Testis (tissue), 3 donors: ENCODE results near the gene CD40LG. TPM values are rescaled to one million over a fixed set of nuclear protein-coding genes. Genes with fewer than 3 reads are reported as not detected.

Experiments used
- DNase-seq: peaks from one replicate; pipeline ENCODE4 v3.0.0-alpha.2; 2019
- H3K27ac ChIP-seq, 2 donors: fragments of 200-600 bp; sonication (generic); one replicate each; pipeline ENCODE4 v1.5.1; 2019
- H3K27me3 ChIP-seq: fragments of 200-600 bp; sonication (generic); one replicate; pipeline ENCODE4 v1.5.1; 2019
- H3K36me3 ChIP-seq: fragments of 200-600 bp; sonication (generic); one replicate; pipeline ENCODE4 v1.5.1; 2017; ENCODE audit warnings: low read depth; ENCODE audit errors: missing control alignments
- H3K4me1 ChIP-seq: fragments of 200-600 bp; sonication (generic); one replicate; pipeline ENCODE4 v1.5.1; 2019
- H3K4me3 ChIP-seq, 2 donors: fragments of 200-600 bp; sonication (generic); one replicate each; pipeline ENCODE4 v1.5.1; 2017 to 2019
- H3K9me3 ChIP-seq: fragments of 200-600 bp; sonication (generic); one replicate; pipeline ENCODE4 v1.5.1; 2017
- CTCF ChIP-seq, 3 experiments: fragments of 450-650 bp in 2 of 3; fragments of 200-600 bp in 1 of 3; sonication (generic) in 1 of 3; IDR thresholded peaks; one replicate each; pipeline ENCODE4 v1.5.1; 2016 to 2019; ENCODE audit warnings: antibody characterized with exemption in 3 of 3, mild to moderate bottlenecking in 2 of 3, moderate library complexity in 1 of 3
- POLR2A ChIP-seq: fragments of 450-650 bp; IDR thresholded peaks from one replicate; pipeline ENCODE4 v1.6.1; 2017; ENCODE audit warnings: antibody characterized with exemption, mild to moderate bottlenecking, moderate library complexity
- WGBS, 2 donors: methylation state at CpG; one replicate each; pipeline ENCODE4 v1.1.5; 2018; 5-methylcytosine and 5-hydroxymethylcytosine counted together
- intact Hi-C: fragments of 100-400 bp; cut with DNase I; formaldehyde crosslinking; loops from one replicate; pipeline ENCODE4 v1.15.1; 2023; ENCODE audit warnings: low total_unique reads
- polyA plus RNA-seq: library from polyadenylated mRNA; stranded (reverse); fragments of 350-450 nt; fragmentation: Illumina TruSeq; extraction: RNeasy Lipid Tissue Mini Kit (QIAGEN cat#74804); gene quantifications from one replicate; pipeline ENCODE4 v1.2.3, GENCODE V29; 2014; ENCODE audit warnings: low read depth, low replicate concordance; ENCODE audit not compliant: insufficient read depth
- total RNA-seq, 2 donors: library from RNA; depleted of rRNA; stranded (reverse); fragments of >200 nt; gene quantifications; one replicate each; pipeline ENCODE4 v1.2.3, GENCODE V29; 2016

CD40LG gene
- total and polyA plus RNA-seq, 3 donors from 2014 or later: 0.84 TPM; not detected in 2

GRCh38 chrX:136627409-136627808 lies 20.5 kb upstream of the CD40LG start:
- no peaks in the 10 kb centered on the region for H3K36me3 ChIP-seq
- DNase-seq: no peak
- 96 to 98% methylated on average over 4 of the region's 4 CpGs for WGBS, 2 donors
- no peak overlapping the region for H3K4me3 ChIP-seq
- TF ChIP-seq POLR2A (no peak), CTCF (IDR thresholded peaks at IDR 0.05) (no peak)
- H3K27me3 ChIP-seq: no peaks in the 10 kb centered on the region
- no peaks in the 10 kb centered on the region for H3K9me3 ChIP-seq
- H3K27ac ChIP-seq: no peak overlapping the region
- H3K4me1 ChIP-seq: no peaks in the 10 kb centered on the region
- intact Hi-C loops: no loop called here

DNA sequence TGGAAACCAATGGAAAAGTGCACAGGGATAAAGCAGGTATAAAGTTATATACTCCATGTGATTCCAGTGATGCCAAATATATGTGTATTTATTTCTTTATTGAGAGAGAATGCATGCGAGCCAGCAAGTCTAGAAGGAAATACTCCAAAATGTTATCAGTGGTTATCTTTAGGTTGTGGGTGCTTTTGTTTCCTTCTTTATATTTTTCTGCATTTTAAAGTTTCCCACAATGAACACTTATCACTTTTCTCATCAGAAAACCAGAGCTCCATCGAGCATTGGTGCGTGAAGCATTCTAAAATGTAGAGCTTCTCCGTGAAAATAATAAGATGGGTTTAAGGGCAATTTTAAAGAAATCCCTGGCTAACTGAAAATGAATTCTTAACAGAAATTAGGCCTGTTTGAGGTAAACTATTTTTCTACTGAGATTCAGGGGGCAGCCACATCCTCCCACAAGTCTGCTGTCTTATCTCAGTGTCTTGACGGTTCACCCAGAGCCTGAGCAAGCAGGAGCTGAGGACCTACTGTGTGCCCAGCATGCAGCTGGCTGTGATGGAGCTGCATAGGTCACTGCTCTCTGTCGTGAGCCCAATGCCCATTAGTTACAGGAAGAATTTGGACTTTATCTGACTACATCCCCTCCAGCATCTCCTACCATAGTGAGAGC lies 18.7 kb upstream of the CD40LG start:
- H3K9me3 ChIP-seq: no peaks in the 10 kb centered on the region
- no peak overlapping the region for H3K27ac ChIP-seq
- 66 to 81% methylated on average over 6 of the region's 6 CpGs for WGBS, 2 donors
- H3K4me1 ChIP-seq: no peaks in the 10 kb centered on the region
- TF ChIP-seq POLR2A (no peak), CTCF (IDR thresholded peaks at IDR 0.05) (no peak)
- no peak overlapping the region for H3K4me3 ChIP-seq
- no peaks in the 10 kb centered on the region for H3K27me3 ChIP-seq
- intact Hi-C loops: no loop called here
- no peaks in the 10 kb centered on the region for H3K36me3 ChIP-seq
- DNase-seq: no peak

DNA sequence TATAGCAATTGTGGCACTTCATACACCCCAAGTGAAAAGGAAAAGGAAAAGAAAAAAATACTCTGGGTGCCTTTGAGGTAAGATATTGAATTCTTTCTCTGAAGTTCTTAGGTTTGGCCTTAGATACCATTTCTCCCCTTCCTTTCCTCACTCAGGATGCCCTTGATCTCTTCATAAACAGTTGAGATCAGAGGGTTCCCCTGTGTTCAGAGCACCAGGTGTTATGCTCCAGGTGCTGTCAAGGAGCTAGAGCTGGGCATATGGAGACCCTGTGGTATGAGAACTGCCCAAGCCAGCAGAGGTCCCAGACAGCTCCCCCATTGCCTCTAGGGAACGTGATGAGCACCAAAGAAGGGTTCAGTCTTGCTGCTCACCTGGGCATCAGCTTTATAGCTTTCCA lies 17.1 kb upstream of the CD40LG start:
- intact Hi-C loops: no loop called here
- Histone ChIP-seq H3K4me3 (no peak overlapping the region), H3K9me3 (no peaks in the 10 kb centered on the region), H3K4me1 (no peaks in the 10 kb centered on the region), H3K36me3 (no peaks in the 10 kb centered on the region), H3K27ac (no peak overlapping the region), H3K27me3 (no peaks in the 10 kb centered on the region)
- no peak for TF ChIP-seq CTCF (IDR thresholded peaks at IDR 0.05)
- TF ChIP-seq POLR2A: no peak
- DNase-seq: no peak
- WGBS, 2 donors: 71 to 100% methylated on average over 1 of the region's 1 CpG

DNA sequence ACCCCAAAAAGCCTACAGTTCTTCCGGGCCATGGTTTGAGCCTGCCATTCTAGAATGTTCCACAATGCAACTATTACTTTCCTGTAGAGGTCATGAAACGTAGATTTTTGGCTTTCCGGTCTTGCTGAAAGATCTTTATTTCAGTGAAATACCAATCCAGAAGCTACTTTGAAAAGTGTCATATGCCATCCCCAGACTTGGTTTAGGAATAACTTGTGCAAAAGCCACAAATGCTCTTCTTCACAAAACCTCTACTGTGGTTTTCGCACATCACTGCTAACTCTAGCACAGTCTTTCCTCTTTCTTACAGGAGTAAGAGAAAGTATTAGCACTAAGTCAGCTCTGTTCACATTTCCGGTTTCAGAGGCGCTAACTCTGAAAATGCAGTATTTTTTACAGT lies 12.7 kb upstream of the CD40LG start:
- Histone ChIP-seq H3K36me3 (no peaks in the 10 kb centered on the region), H3K27me3 (no peaks in the 10 kb centered on the region), H3K4me1 (no peaks in the 10 kb centered on the region), H3K4me3 (no peak overlapping the region), H3K9me3 (no peaks in the 10 kb centered on the region), H3K27ac (no peak overlapping the region)
- TF ChIP-seq POLR2A (no peak), CTCF (IDR thresholded peaks at IDR 0.05) (no peak)
- DNase-seq: no peak
- intact Hi-C loops: no loop called here
- 80 to 85% methylated on average over 6 of the region's 6 CpGs for WGBS, 2 donors

- TF ChIP-seq POLR2A (no peak), CTCF (IDR thresholded peaks at IDR 0.05) (no peak)
- H3K27me3 ChIP-seq: no peaks in the 10 kb centered on the region
- WGBS, 2 donors: 30 to 43% methylated on average over 3 of the region's 3 CpGs
- no peak overlapping the region for H3K27ac ChIP-seq
- intact Hi-C loops: no loop called here
- H3K4me1 ChIP-seq: no peaks in the 10 kb centered on the region
- DNase-seq: no peak
- no peak overlapping the region for H3K4me3 ChIP-seq
- H3K36me3 ChIP-seq: no peaks in the 10 kb centered on the region
- no peaks in the 10 kb centered on the region for H3K9me3 ChIP-seq
Measured at GRCh38 chrX:136636121-136636520, 11.8 kb upstream of the CD40LG start.
